Pancreas (tissue), 10 donors: ENCODE data around the gene SLC44A1. TPM values are rescaled to one million over a fixed set of nuclear protein-coding genes. Genes with fewer than 3 reads are reported as not detected.
A peak's percentile ranks its signal among the peaks of the same experiment; 100 is the strongest.

Source experiments
- ATAC-seq, 4 donors: fragments of 200-7000 bp; cut with Tn5 transposase; one replicate each; pipeline versions ENCODE4 v1.8.0 to v1.9.1; 2020; ENCODE audit warnings: mild to moderate bottlenecking in 4 of 4, moderate library complexity in 4 of 4
- DNase-seq, 6 donors: peaks; one replicate each; pipeline ENCODE4 v3.0.0-alpha.2; 2020
- FAIRE-seq: peaks from 2 replicates; lab custom pipeline; 2012; peaks lifted over from hg19 to GRCh38; lab: Jason Lieb, UNC
- H3K27ac ChIP-seq, 4 donors: fragments of 200-600 bp; sonication (generic); 1 replicate in 3 of 4; 2 replicates in 1 of 4; pipeline versions ENCODE4 v1.5.0 to v1.8.0; 2020
- H3K27me3 ChIP-seq, 4 donors: fragments of 200-600 bp; one replicate each; pipeline ENCODE4 v1.8.0; 2021
- H3K36me3 ChIP-seq, 3 donors: fragments of 200-600 bp; sonication (generic) in 1 of 3; one replicate each; pipeline versions ENCODE4 v1.5.0 to v1.8.0; 2020 to 2021
- H3K4me1 ChIP-seq, 3 donors: fragments of 200-600 bp; one replicate each; pipeline ENCODE4 v1.8.0; 2021
- H3K4me3 ChIP-seq, 4 donors: fragments of 200-600 bp; sonication (generic) in 2 of 4; one replicate each; pipeline versions ENCODE4 v1.5.0 to v1.8.0; 2020 to 2021
- H3K9me3 ChIP-seq, 4 donors: fragments of 200-600 bp; one replicate each; pipeline ENCODE4 v1.8.0; 2021
- WGBS, 2 donors: extraction: QIAGEN DNeasy Blood & Tissue Kit; methylation state at CpG; one replicate each; pipeline ENCODE4 v1.1.7; 2013; 5-methylcytosine and 5-hydroxymethylcytosine counted together
- intact Hi-C, 3 donors: fragments of 100-400 bp; cut with DNase I; formaldehyde crosslinking; loops; one replicate each; pipeline versions ENCODE4 v1.11.1 to v1.14.2; 2022
- polyA plus RNA-seq, 2 donors: library from polyadenylated mRNA; stranded (reverse); fragments of 200-250 nt; gene quantifications; one replicate each; pipeline ENCODE4 v1.2.3, GENCODE V29; 2013
- total RNA-seq, 6 donors: library from RNA; stranded (reverse); fragmentation: NEBNext Ultra II Directional in 4 of 6; extraction: Animal tissue kit (Norgen Biotek cat#: 25700) in 4 of 6; gene quantifications; one replicate each; pipeline versions ENCODE4 v1.2.1 to v1.2.4, GENCODE V29; 2021 to 2023
- TF ChIP-seq, protein P1 (sequence below), 4 donors: fragments of 200-600 bp; sonication (generic) in 3 of 4; IDR thresholded peaks; one replicate each; pipeline versions ENCODE4 v1.5.0 to v1.8.0; 2021; ENCODE audit warnings: antibody characterized with exemption in 4 of 4
- donor health status: healthy with polysubstance abuse.
- donor health status: DM: no; HTN: no; CAD: no; lungs with moderate emphysema.
- donor health status: DM: no; HTN: no; CAD: no.
- donor health status: control.
- donor health status: control.
- donor health status: Bipolar disorder and iron deficiency.
- donor health status: DM: yes; HTN: yes; CAD: no.
- donor health status: DM: no; HTN: no; CAD: no.
- donor health status: DM: no; HTN: no; CAD: no.
- donor health status: DM: yes; HTN: yes; CAD: no.

The SLC44A1 gene
- total and polyA plus RNA-seq, 8 donors, result 4.6 to 32.3 (median 19.3) TPM

DNA sequence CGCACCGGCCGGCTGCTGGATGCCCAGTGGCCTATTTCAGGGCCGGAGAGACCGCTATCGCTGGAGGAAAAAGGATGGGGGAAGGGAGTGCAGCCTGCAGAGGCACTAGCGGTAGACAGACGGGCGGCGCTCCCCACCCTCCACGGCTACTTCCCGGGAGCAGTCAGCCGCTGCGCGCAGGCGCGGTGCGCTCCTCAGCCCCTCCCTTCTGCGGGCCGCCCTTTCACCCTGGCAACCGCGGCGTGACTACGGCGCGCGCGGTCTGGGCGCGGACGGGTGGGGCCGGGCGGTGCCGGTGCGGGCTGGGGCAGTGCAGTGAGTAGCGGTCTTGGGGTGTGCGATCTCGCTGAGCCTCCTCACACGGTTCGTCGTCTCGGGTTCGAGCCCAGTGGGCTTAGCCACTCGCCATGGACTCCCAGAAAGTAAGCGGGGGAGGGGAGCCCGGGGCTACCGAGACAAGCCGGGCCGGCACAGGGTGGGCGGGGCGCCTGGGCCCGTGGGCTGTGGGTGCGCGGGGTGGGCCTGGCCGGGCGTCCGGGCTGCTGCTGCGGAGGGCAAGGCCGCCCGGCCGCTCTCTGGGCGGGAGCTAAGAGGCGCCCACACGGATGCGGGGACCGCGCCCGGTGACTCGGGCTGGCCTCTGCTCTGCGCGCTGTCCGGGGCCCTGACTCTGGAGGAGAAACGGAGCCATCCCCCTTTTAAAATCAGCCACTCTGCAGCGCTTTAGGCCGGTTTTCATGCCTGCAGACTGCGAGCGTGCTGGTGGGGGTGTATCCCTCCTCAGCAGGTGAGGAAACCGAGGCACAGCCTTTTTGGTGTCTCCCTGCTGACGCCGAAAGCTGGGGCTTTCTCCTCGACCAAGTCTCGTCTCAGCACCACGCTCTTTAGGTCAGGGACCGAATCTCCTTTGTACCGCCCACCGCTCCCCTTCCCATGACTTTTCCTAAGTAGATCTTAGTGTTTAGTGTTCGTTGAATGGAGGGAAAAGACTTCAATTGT, 203.7 kb downstream of the SLC44A1 start, which contains the start of gene FSD1L:
FSD1L (plus strand) TSS at position 221 of the 999 bp plus-strand sequence; CDS start at position 408, 187 bp downstream.
- TF ChIP-seq, protein P1, sequence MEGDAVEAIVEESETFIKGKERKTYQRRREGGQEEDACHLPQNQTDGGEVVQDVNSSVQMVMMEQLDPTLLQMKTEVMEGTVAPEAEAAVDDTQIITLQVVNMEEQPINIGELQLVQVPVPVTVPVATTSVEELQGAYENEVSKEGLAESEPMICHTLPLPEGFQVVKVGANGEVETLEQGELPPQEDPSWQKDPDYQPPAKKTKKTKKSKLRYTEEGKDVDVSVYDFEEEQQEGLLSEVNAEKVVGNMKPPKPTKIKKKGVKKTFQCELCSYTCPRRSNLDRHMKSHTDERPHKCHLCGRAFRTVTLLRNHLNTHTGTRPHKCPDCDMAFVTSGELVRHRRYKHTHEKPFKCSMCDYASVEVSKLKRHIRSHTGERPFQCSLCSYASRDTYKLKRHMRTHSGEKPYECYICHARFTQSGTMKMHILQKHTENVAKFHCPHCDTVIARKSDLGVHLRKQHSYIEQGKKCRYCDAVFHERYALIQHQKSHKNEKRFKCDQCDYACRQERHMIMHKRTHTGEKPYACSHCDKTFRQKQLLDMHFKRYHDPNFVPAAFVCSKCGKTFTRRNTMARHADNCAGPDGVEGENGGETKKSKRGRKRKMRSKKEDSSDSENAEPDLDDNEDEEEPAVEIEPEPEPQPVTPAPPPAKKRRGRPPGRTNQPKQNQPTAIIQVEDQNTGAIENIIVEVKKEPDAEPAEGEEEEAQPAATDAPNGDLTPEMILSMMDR (IDR thresholded peaks at IDR 0.05), result no peak
- Histone ChIP-seq H3K4me1 (peaks cover 0 to 10% (median 0%) of the 10 kb centered on the region in 3 donors), H3K36me3 (no peaks in the 10 kb centered on the region), H3K27me3 (no peaks in the 10 kb centered on the region), H3K9me3 (no peaks in the 10 kb centered on the region), H3K27ac (peak within 1 kb of the TSS in 2 of 4 donors; percentile 48 to 52), H3K4me3 (peak within 1 kb of the TSS; percentile 68 to 88 (median 74))
- WGBS, 2 donors, result 0 to 1% methylated on average over 64 to 87 of the region's 87 CpGs
- DNase-seq, result peak; percentile 91 to 97 (median 94)
- FAIRE-seq, result no peak
- ATAC-seq, result peak; percentile 97 to 99 (median 99)
- intact Hi-C loops, result no loop called here

DNA sequence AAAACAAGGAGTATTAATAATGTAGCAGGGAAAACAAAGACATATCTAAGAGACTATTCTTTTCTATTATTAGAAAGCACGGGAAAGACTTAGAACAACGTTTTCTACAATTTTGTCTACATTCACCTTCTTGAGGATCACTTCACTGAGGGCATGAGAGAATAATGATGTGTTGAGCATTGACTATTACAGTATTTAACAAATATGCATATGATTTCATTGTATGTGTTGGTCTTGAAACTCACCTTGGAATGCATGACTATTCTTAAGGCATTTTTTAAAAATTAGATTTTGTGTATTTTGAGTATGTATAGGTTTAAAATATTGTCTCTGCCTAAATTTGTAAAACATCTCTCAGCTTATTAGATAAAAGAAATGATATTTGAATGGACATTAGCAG, 204.6 kb downstream of the SLC44A1 start:
- TF ChIP-seq, protein P1 (IDR thresholded peaks at IDR 0.05), result no peak
- WGBS, 2 donors, result 27 to 29% methylated on average over 2 of the region's 2 CpGs
- ATAC-seq (no peak), DNase-seq (no peak), FAIRE-seq (no peak)
- Histone ChIP-seq H3K4me1 (peaks cover 0 to 10% (median 0%) of the 10 kb centered on the region in 3 donors), H3K4me3 (no peak overlapping the region), H3K27ac (no peak overlapping the region), H3K27me3 (no peaks in the 10 kb centered on the region), H3K9me3 (no peaks in the 10 kb centered on the region), H3K36me3 (no peaks in the 10 kb centered on the region)
- intact Hi-C loops, result no loop called here

DNA sequence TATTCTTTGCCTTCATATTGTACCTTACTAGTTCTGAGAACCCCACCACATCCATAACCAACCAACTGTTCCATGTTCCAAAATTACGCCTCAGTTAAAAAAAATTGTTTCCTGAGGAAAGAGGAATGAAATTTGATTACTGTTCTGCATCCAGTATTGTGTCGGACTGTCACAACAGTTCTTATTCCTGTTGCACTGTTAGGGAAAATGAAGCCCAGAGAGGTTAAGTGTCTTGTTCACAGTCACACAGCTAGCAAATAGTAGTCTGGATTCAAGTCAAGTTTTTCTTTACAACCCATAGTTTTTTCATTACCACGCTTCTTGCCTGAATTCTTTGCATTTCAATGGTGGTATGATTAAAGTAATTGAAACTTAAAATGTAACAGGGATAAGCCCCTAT, 207.7 kb downstream of the SLC44A1 start:
- Histone ChIP-seq H3K27me3 (no peaks in the 10 kb centered on the region), H3K36me3 (no peaks in the 10 kb centered on the region), H3K4me1 (peaks cover 0 to 12% (median 0%) of the 10 kb centered on the region in 3 donors), H3K4me3 (no peak overlapping the region), H3K9me3 (no peaks in the 10 kb centered on the region), H3K27ac (no peak overlapping the region)
- TF ChIP-seq, protein P1 (IDR thresholded peaks at IDR 0.05), result no peak
- 94% methylated on average over 3 of the region's 3 CpGs for WGBS, 2 donors
- intact Hi-C loops, result no loop called here
- DNase-seq (no peak), ATAC-seq (no peak), FAIRE-seq (no peak)

DNA sequence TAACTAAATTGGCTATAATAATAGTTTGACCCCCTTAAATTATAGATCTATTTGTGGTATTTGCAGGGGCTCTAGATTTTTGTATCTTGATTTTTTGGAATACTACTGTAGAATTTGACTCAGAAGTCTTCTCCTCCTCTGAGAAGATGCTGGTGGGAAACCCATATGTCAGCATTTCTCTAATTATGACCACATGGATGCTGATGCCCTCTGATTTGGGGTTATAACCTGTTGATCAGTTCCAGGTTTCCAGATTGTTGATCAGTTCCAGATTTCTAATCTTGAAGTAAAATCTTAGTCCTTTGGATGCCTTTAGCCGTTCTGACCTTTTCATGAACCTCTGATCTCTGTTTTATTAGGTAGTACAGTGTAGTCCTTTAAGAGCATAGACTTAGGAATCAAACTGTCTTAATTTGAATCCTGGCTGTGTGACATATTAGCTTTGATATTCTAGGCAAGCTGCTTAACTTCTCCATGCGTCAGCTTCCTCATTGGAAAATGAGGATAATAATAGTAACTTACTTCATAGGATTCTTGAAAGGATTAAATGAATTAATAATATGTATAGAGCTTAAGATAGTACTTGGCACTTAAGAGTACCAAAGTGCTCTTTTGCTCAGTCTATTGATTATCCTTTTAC, 211.5 kb downstream of the SLC44A1 start:
- Histone ChIP-seq H3K27ac (no peak overlapping the region), H3K4me3 (no peak overlapping the region), H3K4me1 (peaks cover 0 to 7% (median 0%) of the 10 kb centered on the region in 3 donors), H3K27me3 (no peaks in the 10 kb centered on the region), H3K36me3 (no peaks in the 10 kb centered on the region), H3K9me3 (no peaks in the 10 kb centered on the region)
- no peak for FAIRE-seq
- ATAC-seq, result no peak
- intact Hi-C loops, result no loop called here
- TF ChIP-seq, protein P1 (IDR thresholded peaks at IDR 0.05), result no peak
- 82 to 86% methylated on average over 2 of the region's 2 CpGs for WGBS, 2 donors
- DNase-seq, result no peak
